OCI-LY1 (cell line): ENCODE data around the gene DEGS1.

Source experiments
- H2AFZ ChIP-seq: fragments of 200-600 bp; sonication (generic), shearing (Covaris generic); 2 replicates; pipeline ENCODE4 v1.6.0; 2014; ENCODE audit warnings: antibody characterized with exemption, mild to moderate bottlenecking, low read length
- H3F3A ChIP-seq: fragments of 200-600 bp; sonication (generic), shearing (Covaris generic); 2 replicates; pipeline ENCODE4 v1.6.0; 2014; ENCODE audit warnings: mild to moderate bottlenecking, antibody characterized with exemption, low read length, moderate library complexity; ENCODE audit not compliant: insufficient read depth
- H3K27ac ChIP-seq: fragments of 200-600 bp; sonication (generic); 2 replicates; pipeline ENCODE4 v1.5.1; 2014; ENCODE audit warnings: low read length, mixed run types, mild to moderate bottlenecking, low read depth; ENCODE audit not compliant: poor library complexity, severe bottlenecking
- H3K27me3 ChIP-seq: fragments of 200-600 bp; sonication (generic); 2 replicates; pipeline ENCODE4 v1.6.0; 2014; ENCODE audit warnings: antibody characterized with exemption, mild to moderate bottlenecking, low read length, moderate library complexity; ENCODE audit not compliant: insufficient read depth
- H3K36me3 ChIP-seq: fragments of 200-600 bp; sonication (generic); 2 replicates; pipeline ENCODE4 v1.6.1; 2014; ENCODE audit warnings: mild to moderate bottlenecking, antibody characterized with exemption, low read length, moderate library complexity, mixed read lengths; ENCODE audit not compliant: insufficient read depth
- H3K4me1 ChIP-seq: fragments of 200-600 bp; sonication (generic); 2 replicates; pipeline ENCODE4 v1.5.1; 2014; ENCODE audit warnings: mild to moderate bottlenecking, low read length, moderate library complexity; ENCODE audit not compliant: insufficient read depth, severe bottlenecking
- H3K4me2 ChIP-seq: fragments of 200-600 bp; sonication (generic), shearing (Covaris generic); 2 replicates; pipeline ENCODE4 v1.6.1; 2014; ENCODE audit warnings: low read length
- H3K4me3 ChIP-seq: fragments of 200-600 bp; sonication (generic); 2 replicates; pipeline ENCODE4 v1.5.1; 2014; ENCODE audit warnings: low read length, low read depth, mild to moderate bottlenecking, mixed read lengths; ENCODE audit not compliant: poor library complexity, severe bottlenecking
- H3K79me2 ChIP-seq: fragments of 200-600 bp; shearing (Covaris generic); 2 replicates; pipeline ENCODE4 v1.6.1; 2016; ENCODE audit warnings: mixed run types, low read length, mixed read lengths; ENCODE audit not compliant: insufficient read depth
- H3K9ac ChIP-seq: fragments of 200-600 bp; sonication (generic), shearing (Covaris generic); 2 replicates; pipeline ENCODE4 v1.6.1; 2014; ENCODE audit warnings: mild to moderate bottlenecking, low read length, mixed read lengths
- H3K9me2 ChIP-seq: fragments of 200-600 bp; sonication (generic), shearing (Covaris generic); 2 replicates; pipeline ENCODE4 v1.6.1; 2014; ENCODE audit warnings: low read depth, mild to moderate bottlenecking, low read length, mixed read lengths
- H3K9me3 ChIP-seq: fragments of 200-600 bp; shearing (Covaris generic); 2 replicates; pipeline ENCODE4 v1.6.1; 2014; ENCODE audit warnings: low read length, mixed read lengths
- H4K20me1 ChIP-seq: fragments of 200-600 bp; sonication (generic), shearing (Covaris generic); 2 replicates; pipeline ENCODE4 v1.6.0; 2016; ENCODE audit warnings: mild to moderate bottlenecking, low read length; ENCODE audit not compliant: insufficient read depth
- EZH2 ChIP-seq: fragments of 200-600 bp; sonication (generic), shearing (Covaris generic); IDR thresholded peaks from 2 replicates; pipeline ENCODE4 v1.8.0; 2017; ENCODE audit warnings: borderline replicate concordance, mixed run types, mild to moderate bottlenecking, antibody characterized with exemption, low read length, moderate library complexity, mixed read lengths
- TF ChIP-seq, protein P1 (sequence below): fragments of 200-600 bp; sonication (generic), shearing (Covaris generic); IDR thresholded peaks from 2 replicates; pipeline ENCODE4 v1.5.1; 2017; ENCODE audit warnings: mild to moderate bottlenecking, antibody characterized with exemption, low read length, moderate library complexity, mixed read lengths

Gene DEGS1

GRCh38 chr1:224238212-224238611 lies 55.2 kb downstream of the DEGS1 start:
- Histone ChIP-seq H3K9me2 (no peaks in the 10 kb centered on the region), H3K9ac (no peak overlapping the region), H2AFZ (no peak overlapping the region), H3K4me3 (no peak overlapping the region), H3F3A (no peaks in the 10 kb centered on the region), H3K4me2 (no peak overlapping the region), H3K79me2 (no peaks in the 10 kb centered on the region), H4K20me1 (no peaks in the 10 kb centered on the region), H3K9me3 (no peaks in the 10 kb centered on the region), H3K36me3 (peaks cover 31% of the 10 kb centered on the region), H3K27ac (no peak overlapping the region), H3K4me1 (no peaks in the 10 kb centered on the region), H3K27me3 (no peaks in the 10 kb centered on the region)
- TF ChIP-seq EZH2: no peak
- TF ChIP-seq, protein P1, sequence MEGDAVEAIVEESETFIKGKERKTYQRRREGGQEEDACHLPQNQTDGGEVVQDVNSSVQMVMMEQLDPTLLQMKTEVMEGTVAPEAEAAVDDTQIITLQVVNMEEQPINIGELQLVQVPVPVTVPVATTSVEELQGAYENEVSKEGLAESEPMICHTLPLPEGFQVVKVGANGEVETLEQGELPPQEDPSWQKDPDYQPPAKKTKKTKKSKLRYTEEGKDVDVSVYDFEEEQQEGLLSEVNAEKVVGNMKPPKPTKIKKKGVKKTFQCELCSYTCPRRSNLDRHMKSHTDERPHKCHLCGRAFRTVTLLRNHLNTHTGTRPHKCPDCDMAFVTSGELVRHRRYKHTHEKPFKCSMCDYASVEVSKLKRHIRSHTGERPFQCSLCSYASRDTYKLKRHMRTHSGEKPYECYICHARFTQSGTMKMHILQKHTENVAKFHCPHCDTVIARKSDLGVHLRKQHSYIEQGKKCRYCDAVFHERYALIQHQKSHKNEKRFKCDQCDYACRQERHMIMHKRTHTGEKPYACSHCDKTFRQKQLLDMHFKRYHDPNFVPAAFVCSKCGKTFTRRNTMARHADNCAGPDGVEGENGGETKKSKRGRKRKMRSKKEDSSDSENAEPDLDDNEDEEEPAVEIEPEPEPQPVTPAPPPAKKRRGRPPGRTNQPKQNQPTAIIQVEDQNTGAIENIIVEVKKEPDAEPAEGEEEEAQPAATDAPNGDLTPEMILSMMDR: no peak

- no peaks in the 10 kb centered on the region for H3K4me1 ChIP-seq
- H3K4me3 ChIP-seq: no peak overlapping the region
- no peak overlapping the region for H2AFZ ChIP-seq
- no peaks in the 10 kb centered on the region for H3F3A ChIP-seq
- no peak overlapping the region for H3K4me2 ChIP-seq
- H3K9me2 ChIP-seq: no peaks in the 10 kb centered on the region
- H3K9ac ChIP-seq: no peak overlapping the region
- peaks cover 29% of the 10 kb centered on the region for H3K36me3 ChIP-seq
- no peaks in the 10 kb centered on the region for H3K79me2 ChIP-seq
- H3K27me3 ChIP-seq: no peaks in the 10 kb centered on the region
- no peaks in the 10 kb centered on the region for H3K9me3 ChIP-seq
- no peak overlapping the region for H3K27ac ChIP-seq
- TF ChIP-seq, protein P1: no peak
- TF ChIP-seq EZH2: no peak
- H4K20me1 ChIP-seq: no peaks in the 10 kb centered on the region
Observed at GRCh38 chr1:224238756-224239155, 55.7 kb downstream of the DEGS1 start.
